Cardiac fibroblast (primary cell): Measurements from ENCODE around the gene MMS19.

Source experiments
- DNase-seq, 2 donors: peaks; one replicate each; pipeline versions ENCODE4 v3.0.0 to v3.0.0-alpha.2; 2010; ENCODE audit warnings: low read depth in 2 of 2
- H3K4me3 ChIP-seq, 2 donors: replicated peaks in 1 of 2; 1 replicate in 1 of 2; 2 replicates in 1 of 2; pipeline ENCODE4 v1.5.1; 2011; ENCODE audit warnings: low read depth in 2 of 2, low read length in 2 of 2, mild to moderate bottlenecking in 2 of 2, moderate library complexity in 1 of 2
- TF ChIP-seq, protein P1 (sequence below): IDR thresholded peaks from one replicate; pipeline ENCODE4 v1.5.1; 2011; ENCODE audit warnings: low read depth, mild to moderate bottlenecking, low read length, inconsistent platforms

MMS19 gene

GRCh38 chr10:97412891-97413304 lies 85.3 kb downstream of the MMS19 start:
- H3K4me3 ChIP-seq, result no peak overlapping the region
- DNase-seq, result no peak
- TF ChIP-seq, protein P1, sequence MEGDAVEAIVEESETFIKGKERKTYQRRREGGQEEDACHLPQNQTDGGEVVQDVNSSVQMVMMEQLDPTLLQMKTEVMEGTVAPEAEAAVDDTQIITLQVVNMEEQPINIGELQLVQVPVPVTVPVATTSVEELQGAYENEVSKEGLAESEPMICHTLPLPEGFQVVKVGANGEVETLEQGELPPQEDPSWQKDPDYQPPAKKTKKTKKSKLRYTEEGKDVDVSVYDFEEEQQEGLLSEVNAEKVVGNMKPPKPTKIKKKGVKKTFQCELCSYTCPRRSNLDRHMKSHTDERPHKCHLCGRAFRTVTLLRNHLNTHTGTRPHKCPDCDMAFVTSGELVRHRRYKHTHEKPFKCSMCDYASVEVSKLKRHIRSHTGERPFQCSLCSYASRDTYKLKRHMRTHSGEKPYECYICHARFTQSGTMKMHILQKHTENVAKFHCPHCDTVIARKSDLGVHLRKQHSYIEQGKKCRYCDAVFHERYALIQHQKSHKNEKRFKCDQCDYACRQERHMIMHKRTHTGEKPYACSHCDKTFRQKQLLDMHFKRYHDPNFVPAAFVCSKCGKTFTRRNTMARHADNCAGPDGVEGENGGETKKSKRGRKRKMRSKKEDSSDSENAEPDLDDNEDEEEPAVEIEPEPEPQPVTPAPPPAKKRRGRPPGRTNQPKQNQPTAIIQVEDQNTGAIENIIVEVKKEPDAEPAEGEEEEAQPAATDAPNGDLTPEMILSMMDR, result no peak

- TF ChIP-seq, protein P1, result no peak
- no peak overlapping the region for H3K4me3 ChIP-seq
Measured at GRCh38 chr10:97411406-97411805, 86.8 kb downstream of the MMS19 start.

DNA sequence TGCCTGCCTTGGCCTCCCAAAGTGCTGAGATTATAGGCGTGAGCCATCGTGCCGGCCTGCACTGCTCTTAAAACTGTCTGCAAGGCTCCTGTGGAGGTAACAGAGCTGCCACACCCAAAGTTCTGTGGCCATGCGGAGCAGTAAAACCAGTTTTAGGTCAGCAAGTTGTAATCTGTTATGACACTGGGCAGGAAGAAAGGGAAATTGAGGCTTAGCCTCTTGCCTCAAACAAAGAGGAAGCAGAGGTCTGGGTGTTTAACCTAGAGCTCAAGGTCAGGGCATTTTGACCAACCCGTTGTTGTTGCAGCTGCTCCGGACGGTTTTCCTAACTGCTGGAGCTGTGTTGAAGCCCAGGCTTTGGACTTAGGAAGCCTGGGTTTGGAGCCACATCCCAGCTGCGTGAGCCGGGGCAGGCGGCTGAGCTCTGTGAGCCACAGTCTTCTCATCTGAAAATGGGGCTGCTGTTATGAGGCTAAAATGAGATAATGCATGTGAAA lies 89.7 kb downstream of the MMS19 start:
- H3K4me3 ChIP-seq, result no peak overlapping the region
- TF ChIP-seq, protein P1, result no peak
- DNase-seq, result no peak

More at GRCh38 chr10:97411406-97411805, 86.8 kb downstream of the MMS19 start:
- peak; percentile 22 to 67 for DNase-seq
